Cerebellar nuclear complex (tissue), 1 donor: ENCODE data around the gene CLIC6.

Experiments
- DNase-seq, 2 experiments: peaks; one replicate each; lab custom pipeline; 2025; lab: John Stamatoyannopoulos, UW

CLIC6 gene

DNA sequence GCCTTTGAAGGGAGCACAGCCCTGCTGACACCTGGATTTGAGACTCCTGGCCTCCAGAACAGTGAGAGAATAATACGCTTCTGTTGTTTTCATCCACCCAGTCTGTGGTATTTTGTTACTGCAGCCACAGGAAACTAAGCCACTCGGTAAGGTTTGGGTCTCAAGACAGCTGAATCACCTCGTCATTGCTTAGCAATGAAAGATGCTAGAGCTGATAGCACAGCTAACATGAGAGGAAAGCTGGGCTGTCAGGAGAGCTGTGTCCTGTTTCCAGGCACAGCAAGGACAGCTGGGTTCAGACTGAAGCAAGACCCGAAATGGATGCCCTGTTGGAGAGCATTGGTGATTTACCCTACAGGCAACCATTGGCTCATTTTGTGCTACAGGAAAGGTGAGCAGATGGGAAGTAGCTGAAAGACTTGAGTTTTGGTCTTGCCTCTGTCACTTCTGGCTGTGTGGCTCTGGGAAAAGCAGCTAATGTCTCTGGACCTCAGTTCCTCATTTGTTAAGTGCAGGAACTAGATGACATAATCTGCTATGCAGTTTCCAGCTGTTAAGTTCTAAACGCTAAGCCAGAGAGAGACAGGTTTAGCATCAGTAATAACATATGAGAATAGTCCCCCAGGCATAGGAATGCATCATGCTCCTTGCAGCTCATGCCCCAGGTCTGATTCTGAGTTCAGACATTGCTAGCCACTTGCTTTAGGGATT is 58.0 kb downstream of the CLIC6 start:
- no peak for DNase-seq

DNA sequence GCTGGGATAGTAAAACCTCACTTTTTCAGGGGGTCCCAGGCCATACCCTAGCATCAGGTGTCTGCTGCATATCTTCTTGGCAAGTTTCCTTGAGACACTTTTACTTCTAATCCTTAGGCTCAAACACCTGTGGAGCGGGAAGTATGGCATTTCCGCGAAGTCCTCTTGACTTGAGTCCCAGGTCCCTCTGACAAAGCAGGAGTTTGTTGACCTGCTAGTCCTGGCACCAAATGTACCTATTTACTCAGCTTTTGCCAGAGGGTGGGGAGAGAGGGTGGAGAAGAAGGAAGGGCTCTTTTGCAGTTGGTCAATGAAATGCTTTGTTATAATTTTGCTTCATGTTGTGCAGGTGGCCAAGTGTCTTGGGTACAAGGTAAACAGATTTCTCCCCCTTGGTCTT is 59.7 kb downstream of the CLIC6 start:
- DNase-seq = no peak

GRCh38 chr21:34730194-34730593 is 61.4 kb downstream of the CLIC6 start:
- no peak for DNase-seq

DNA sequence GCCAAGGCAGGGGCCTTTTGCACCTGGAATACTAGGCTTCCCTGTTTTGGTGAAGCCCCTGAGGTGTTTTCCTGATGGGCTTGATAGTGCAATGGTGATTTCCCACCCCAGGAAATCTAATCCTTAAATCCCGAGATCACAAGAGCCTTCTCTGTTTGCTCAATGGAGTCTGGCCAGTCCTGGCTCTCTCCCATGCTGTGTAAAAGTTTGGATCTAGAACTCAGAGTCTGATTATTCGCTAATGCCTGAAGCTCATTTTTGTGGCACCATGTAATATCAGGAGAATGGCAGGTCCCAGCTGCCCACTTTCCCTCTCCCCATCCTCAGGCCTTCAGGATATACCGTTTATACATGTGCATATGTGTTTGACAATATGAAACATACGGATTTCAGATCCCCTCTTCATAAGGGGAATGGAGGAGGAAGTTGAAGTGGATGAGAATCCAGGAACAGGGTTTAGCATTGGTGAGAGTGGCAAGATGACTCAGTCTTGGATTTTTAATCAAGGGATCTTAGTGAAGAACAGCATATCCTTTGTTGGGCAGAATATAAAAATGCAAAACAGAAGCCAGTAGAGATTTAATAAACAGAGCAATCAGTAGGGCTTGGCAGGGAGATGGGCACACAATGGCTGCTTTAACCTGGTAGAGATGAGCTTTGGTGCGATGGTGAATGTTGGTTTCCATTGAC is 62.1 kb downstream of the CLIC6 start:
- no peak for DNase-seq

- DNase-seq = no peak
These were observed 63.6 kb downstream of the CLIC6 start for GRCh38 chr21:34732388-34732821.

GRCh38 chr21:34733852-34734251 is 65.1 kb downstream of the CLIC6 start:
- no peak for DNase-seq

GRCh38 chr21:34734696-34735095 is 65.9 kb downstream of the CLIC6 start:
- DNase-seq = no peak

DNA sequence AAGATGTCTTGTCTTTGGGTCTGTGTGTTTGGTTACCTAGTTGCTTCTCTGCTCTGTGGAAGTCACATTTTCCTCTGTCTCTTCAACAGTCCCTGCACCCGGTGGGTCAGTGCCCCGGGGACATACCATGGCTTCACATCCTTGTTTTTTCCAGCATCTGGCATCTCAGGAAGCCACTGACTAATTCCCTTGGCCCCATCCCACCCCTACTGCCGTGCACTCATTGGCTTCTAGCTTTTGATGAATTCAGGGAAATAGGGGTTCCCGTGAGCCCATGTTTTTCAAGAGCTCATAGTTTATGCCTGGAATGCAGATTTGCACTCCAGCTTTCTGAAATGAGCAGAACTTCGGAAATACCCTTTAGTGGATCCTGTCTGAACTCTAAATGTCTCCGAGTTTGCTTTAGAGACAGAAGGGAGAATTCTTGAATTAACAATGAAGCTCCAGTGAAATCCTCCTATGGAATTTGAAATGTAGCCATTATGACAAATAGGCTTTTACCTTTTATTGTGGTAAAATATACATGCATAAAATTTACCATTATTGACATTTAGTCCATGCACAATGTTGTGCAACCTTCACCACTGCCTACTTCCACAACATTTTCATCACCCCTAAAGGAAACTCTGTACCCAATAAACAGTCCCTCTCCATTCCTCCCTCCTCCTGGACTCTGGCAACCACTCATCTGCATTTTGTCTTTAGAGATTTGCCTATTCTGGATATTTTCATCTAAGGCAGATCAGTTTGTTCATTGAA is 67.5 kb downstream of the CLIC6 start:
- no peak for DNase-seq

- no peak for DNase-seq
These were observed 68.3 kb downstream of the CLIC6 start for GRCh38 chr21:34737115-34737514.

DNA sequence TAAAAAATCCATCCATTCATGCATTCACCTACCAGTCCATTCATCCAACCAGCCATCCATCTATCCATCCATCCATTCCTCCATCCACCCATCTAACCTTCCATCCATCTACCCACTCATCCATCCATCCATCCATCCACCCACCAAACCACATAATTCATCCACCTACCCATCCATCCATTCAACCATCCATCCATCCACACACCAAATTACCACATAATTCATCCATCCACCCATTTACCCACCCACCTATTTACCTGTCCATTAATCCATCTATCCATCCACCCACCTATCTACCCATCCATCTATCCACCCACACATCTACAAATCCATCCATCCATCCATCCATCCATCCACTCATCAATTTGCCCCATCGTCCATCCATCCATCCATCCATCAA is 71.4 kb downstream of the CLIC6 start:
- no peak for DNase-seq

GRCh38 chr21:34743285-34743684 is 74.5 kb downstream of the CLIC6 start:
- DNase-seq = no peak

GRCh38 chr21:34743831-34744230 is 75.0 kb downstream of the CLIC6 start:
- DNase-seq = no peak

DNA sequence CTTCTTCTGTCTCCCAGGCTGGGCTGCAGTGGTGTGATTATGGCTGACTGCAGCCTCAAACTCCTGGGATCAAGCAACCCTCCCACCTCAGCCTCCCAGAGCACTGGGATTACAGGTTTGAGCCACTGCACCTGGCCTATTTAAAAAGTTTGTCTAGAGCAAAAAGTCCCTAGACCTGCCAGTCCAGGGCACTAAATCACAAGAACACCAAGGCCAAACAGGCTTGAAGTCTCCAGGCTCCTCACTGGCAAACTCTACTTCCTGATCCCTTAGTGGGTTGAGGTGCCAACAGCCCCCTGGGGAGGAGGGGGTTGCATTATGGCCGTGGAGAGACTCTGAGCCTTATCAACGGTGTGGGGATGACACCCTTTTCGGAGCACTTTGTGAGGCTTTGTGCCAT is 76.0 kb downstream of the CLIC6 start:
- no peak for DNase-seq

DNA sequence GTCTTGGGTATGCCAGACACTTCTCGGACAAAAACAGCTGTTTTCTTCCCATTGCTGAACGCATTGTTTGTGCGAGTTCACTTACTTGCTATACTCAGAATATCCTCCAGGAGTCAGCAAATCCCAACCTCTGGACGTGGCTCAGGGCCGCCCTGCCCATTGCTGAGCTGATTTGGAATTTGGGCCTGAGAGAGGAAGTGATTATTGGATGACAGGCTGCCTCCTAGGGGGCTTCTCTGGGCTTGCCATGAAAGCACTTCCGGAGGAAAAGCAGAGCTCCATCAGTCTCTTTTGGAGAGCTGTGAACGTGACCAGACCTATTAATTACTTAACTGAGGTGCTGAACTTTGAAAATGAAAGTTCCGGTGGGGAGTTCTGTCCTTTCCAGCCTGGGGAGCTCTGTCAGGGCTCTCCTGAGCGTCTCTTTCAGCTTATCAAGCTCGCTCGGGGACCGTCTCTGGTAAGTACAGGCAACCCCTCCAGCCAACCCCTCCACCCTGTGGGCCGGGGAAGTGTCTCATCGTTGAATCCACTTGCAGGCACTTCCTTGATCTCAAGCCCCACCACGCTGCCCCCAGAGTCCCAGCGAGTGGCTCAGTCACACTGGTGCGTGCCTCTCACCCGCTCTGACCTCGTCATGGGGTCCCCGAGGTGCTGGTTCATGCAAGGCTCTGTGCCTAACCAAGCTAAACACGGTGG is 76.9 kb downstream of the CLIC6 start:
- DNase-seq = no peak

GRCh38 chr21:34748862-34749261 is 80.1 kb downstream of the CLIC6 start:
- DNase-seq = no peak

GRCh38 chr21:34754690-34755647 is 86.2 kb downstream of the CLIC6 start:
- no peak for DNase-seq

GRCh38 chr21:34761758-34762330 is 93.0 kb downstream of the CLIC6 start:
- DNase-seq = no peak

DNA sequence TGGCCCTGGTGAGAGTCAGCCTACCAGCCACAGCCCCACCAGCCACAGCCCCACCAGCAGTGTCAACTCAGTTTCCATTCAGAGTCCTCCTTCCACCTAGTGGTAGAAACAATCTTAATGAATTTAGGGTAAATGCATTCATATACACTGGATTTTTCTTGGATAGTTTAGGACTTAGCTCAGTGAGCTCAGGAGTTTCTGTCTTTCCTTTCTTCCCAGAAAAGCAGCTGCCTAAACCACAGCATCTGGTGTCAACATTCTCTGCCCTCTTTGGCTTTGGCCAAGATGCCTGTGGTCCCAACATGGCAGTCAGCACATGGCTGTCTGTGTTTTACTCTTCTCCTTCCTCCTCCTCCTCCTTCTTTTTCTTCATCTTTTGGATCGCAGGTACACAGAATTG is 94.0 kb downstream of the CLIC6 start:
- DNase-seq = no peak

- no peak for DNase-seq
These were observed 96.0 kb downstream of the CLIC6 start for GRCh38 chr21:34764715-34765284.

GRCh38 chr21:34765619-34766018 is 96.8 kb downstream of the CLIC6 start:
- DNase-seq = no peak
